ENCODE results near the gene GNB4.

- no peak for TF ChIP-seq MNT (conservative IDR thresholded peaks at IDR 0.05)
- TF ChIP-seq POLR2AphosphoS5 (IDR thresholded peaks at IDR 0.05; ENCODE audit: control insufficient read depth, insufficient read depth, low read depth, low read length): no peak
- TF ChIP-seq FOXK2 (conservative IDR thresholded peaks at IDR 0.05 in 1 of 2, IDR thresholded peaks at IDR 0.05 in 1 of 2; ENCODE audit: low read depth in 2 of 2): no peak
- TF ChIP-seq CTCF (IDR thresholded peaks at IDR 0.05 in 2 of 3, conservative IDR thresholded peaks at IDR 0.05 in 1 of 3; ENCODE audit: insufficient read depth in 2 of 3, low read depth in 1 of 3, low read length in 3 of 3): peak; percentile 30 to 49 (median 35); a peak in 4 of 6 replicates
- no peak for TF ChIP-seq ZNF124 (CRISPR knock-in tag; IDR thresholded peaks at IDR 0.05)
- TF ChIP-seq STAG1 (CRISPR knock-in tag; IDR thresholded peaks at IDR 0.05; ENCODE audit: borderline replicate concordance): no peak
- TF ChIP-seq LARP7 (IDR thresholded peaks at IDR 0.05): no peak
Observed at GRCh38 chr3:179476215-179476614, 24.9 kb upstream of the GNB4 start.

Measured in K562 (cell line).